Kasumi-1 (cell line): ENCODE results near the gene NPEPPS.
"Not testable (repeated sequence)": the region's sequence is repeated elsewhere in the genome, so short reads cannot be mapped to it uniquely, and the experiment has no call there.

Experiments
- DNase-seq, 2 experiments: peaks; one replicate each; lab custom pipeline; 2025; lab: John Stamatoyannopoulos, UW

NPEPPS gene

GRCh38 chr17:47530557-47531232 is at the start of gene NPEPPS:
Gene NPEPPS, plus strand, starts transcription at chr17:47531108. Its CDS starts 193 bp downstream, at chr17:47531301.
- peak; percentile 70 to 81 for DNase-seq

- not testable (repeated sequence) for DNase-seq
These were observed 39.1 kb upstream of the NPEPPS start for GRCh38 chr17:47491841-47492212.

GRCh38 chr17:47499074-47499473 is 31.8 kb upstream of the NPEPPS start:
- DNase-seq = not testable (repeated sequence)

- not testable (repeated sequence) for DNase-seq
These were observed 31.4 kb upstream of the NPEPPS start for GRCh38 chr17:47499494-47499893.

GRCh38 chr17:47500620-47501019 is 30.3 kb upstream of the NPEPPS start:
- DNase-seq = peak; percentile 34 to 41

- peak in 1 of 2 experiments; percentile 8 for DNase-seq
These were observed 28.7 kb upstream of the NPEPPS start for GRCh38 chr17:47502122-47502731.

- DNase-seq = not testable (repeated sequence)
These were observed 28.0 kb upstream of the NPEPPS start for GRCh38 chr17:47502776-47503455.

- peak; percentile 77 to 86 for DNase-seq
These were observed 19.2 kb upstream of the NPEPPS start for GRCh38 chr17:47511701-47512146.

GRCh38 chr17:47513301-47513700 is 17.6 kb upstream of the NPEPPS start:
- DNase-seq = not testable (repeated sequence)

GRCh38 chr17:47518880-47519279 is 12.0 kb upstream of the NPEPPS start:
- DNase-seq = not testable (repeated sequence)

- DNase-seq = not testable (repeated sequence)
These were observed 11.5 kb upstream of the NPEPPS start for GRCh38 chr17:47519365-47519764.

- not testable (repeated sequence) for DNase-seq
These were observed 10.6 kb upstream of the NPEPPS start for GRCh38 chr17:47520279-47520678.

- not testable (repeated sequence) for DNase-seq
These were observed 9.5 kb upstream of the NPEPPS start for GRCh38 chr17:47521434-47521833.

GRCh38 chr17:47522341-47522740 is 8.6 kb upstream of the NPEPPS start:
- not testable (repeated sequence) for DNase-seq

GRCh38 chr17:47531233-47531820 is 419 bp downstream of the NPEPPS start:
- DNase-seq = not testable (repeated sequence)

GRCh38 chr17:47539085-47539484 is 8.2 kb downstream of the NPEPPS start:
- not testable (repeated sequence) for DNase-seq

- DNase-seq = not testable (repeated sequence)
These were observed 10.8 kb downstream of the NPEPPS start for GRCh38 chr17:47541676-47542075.

- not testable (repeated sequence) for DNase-seq
These were observed 13.4 kb downstream of the NPEPPS start for GRCh38 chr17:47544327-47544726.

GRCh38 chr17:47554733-47555132 is 23.8 kb downstream of the NPEPPS start:
- not testable (repeated sequence) for DNase-seq

- not testable (repeated sequence) for DNase-seq
These were observed 25.2 kb downstream of the NPEPPS start for GRCh38 chr17:47556108-47556507.

GRCh38 chr17:47560517-47561043 is 29.7 kb downstream of the NPEPPS start:
- not testable (repeated sequence) for DNase-seq
